Amniotic stem cell (primary cell): ENCODE results near the gene CEP43.
A peak's percentile ranks its signal among the peaks of the same experiment; 100 is the strongest.
"Not testable (repeated sequence)": the region's sequence is repeated elsewhere in the genome, so short reads cannot be mapped to it uniquely, and the experiment has no call there.

ENCODE experiments used
- DNase-seq: peaks from one replicate; lab custom pipeline; 2025; lab: John Stamatoyannopoulos, UW

CEP43 gene, protein sequence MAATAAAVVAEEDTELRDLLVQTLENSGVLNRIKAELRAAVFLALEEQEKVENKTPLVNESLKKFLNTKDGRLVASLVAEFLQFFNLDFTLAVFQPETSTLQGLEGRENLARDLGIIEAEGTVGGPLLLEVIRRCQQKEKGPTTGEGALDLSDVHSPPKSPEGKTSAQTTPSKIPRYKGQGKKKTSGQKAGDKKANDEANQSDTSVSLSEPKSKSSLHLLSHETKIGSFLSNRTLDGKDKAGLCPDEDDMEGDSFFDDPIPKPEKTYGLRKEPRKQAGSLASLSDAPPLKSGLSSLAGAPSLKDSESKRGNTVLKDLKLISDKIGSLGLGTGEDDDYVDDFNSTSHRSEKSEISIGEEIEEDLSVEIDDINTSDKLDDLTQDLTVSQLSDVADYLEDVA

DNA sequence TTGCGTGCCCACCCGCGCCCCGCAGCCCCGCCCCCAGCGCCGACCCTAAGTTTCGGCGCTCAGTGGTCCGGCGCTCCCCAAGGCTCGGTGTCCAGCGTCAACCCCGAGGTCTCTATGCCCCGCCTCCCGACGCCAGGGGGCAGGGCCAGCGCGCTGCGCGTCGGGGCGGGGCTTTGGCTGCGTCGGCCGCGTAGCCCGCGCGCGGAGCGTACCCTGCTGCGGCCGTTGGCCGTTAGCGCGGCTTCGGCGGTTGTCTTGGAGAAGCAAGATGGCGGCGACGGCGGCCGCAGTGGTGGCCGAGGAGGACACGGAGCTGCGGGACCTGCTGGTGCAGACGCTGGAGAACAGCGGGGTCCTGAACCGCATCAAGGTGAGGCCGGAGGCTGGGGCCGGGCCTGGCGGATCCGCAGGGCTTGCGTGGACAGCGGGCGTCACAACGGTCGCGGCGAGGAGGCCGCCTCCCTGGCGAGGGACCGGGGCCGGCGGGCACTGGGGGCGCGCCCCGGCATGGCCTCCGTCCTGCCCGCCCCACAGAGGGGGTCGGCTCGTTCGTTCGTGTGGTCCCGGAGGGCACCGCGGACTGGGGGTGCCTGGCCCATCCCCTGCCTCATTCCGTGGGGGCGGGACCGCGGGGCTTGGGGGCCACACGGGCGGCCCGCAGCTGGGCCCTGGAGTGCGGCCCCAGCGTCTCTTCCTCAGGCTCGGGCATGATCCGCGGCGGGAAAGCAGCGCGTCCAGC lies at the start of gene CEP43:
CEP43 (plus strand) TSS at position 253 of the 739 bp plus-strand sequence; CDS start at position 269, 16 bp downstream.
- DNase-seq, result peak; percentile 89

DNA sequence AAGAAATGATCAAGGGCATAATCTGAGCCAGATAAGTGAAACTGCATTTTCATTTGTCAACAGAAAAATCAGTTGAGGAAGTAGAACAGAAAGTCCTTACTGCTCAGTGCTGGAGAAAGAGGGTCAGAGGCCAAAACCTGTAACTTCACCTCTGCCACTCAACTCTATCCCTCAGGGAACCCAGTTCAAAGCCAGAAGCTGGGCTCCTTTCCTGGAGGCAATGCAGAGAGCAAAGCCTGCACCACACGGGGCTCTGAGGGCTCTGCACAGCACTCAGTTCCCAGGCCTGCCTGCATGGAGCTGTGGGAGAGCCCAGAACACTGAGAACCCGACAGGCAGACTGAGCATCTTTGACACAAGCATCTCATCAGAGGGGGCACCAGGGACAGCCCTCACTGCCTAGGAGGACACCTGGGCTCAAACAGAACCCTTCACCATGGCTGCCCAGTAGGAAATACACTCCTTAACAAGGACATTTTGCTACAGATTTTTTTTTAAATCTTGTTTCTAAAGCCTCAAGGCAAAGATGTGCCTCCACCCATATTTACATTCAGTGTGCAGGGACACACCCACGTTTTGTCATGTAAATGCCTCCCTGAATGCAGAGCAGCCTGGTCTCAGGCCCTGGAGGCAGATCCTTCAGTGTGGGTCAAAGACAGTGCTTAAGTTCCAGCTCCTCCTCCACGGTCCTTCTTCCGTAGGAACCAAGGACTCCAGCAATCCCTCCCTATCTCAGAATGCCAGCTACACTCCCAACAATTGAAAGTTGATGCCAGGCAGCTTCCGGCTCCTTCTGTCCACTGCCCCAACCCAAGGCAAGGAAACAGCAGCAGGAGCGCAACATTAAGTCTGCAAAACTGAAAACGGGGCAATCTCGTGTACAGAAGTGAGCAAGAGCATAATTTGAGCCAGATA lies 49.4 kb upstream of the CEP43 start:
- DNase-seq, result no peak

DNA sequence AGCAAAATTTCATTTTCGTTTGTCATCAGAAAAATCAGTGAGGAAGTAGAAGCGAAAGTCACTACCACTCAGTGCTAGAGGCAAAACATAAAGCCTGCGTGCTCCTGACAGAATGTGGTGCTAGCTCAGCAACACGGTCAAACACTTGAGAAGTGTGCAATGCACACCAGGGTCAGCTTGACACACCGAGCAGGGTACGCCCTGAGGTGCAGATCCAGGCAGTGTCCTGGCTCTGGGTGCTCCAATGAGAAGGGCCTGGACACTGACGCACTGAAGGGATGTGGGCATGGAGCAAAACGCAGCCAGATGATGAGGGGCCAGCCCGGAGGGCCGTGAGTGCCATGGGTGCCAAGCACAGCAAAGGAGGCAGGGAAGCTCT lies 48.8 kb upstream of the CEP43 start:
- DNase-seq, result no peak

DNA sequence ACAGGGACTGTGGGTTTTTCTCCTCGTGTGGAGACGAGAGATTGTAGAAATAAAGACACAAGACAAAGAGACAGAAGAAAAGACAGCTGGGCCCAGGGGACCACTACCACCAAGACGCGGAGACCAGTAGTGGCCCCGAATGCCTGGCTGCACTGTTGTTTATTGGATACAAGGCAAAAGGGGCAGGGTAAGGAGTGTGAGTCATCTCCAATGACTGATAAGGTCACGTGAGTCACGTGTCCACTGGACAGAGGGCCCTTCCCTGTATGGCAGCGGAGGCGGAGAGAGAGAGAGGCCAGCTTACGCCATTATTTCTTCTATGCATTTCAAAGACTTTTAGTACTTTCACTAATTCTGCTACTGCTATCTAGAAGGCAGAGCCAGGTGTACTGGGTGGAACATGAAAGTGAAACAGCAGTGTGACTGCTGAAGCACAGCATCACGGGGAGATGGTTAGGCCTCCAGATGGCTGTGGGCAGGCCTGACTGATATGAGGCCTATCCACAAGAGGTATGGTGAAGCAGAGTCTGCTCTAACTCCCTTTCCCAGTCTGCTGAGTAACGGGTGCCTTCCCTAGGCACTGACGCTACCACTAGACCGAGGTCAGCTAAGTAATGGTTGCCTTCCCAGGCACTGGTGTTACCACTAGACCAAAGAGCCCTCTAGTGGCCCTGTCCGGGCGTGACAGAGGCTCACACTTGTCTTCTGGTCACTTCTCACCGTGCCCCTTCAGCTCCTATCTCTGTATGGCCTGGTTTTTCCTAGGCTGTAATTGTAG lies 48.1 kb upstream of the CEP43 start:
- DNase-seq, result not testable (repeated sequence)

DNA sequence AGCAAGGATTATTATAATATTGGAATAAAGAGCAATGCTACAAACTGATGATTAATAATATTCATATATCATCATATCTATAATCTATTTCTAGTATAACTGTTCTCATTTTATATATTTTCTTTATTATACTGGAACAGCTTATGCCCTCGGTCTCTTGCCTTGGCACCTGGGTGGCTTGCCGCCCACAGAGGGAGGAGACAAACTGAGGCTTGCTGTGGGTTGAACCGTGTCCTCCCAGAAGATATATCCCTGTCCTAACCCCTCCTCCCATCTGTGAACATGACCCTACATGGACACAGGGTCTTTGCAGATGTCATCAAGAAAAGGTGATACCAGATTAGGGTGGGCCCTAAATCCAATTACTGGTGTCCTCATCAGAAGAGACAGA lies 47.5 kb upstream of the CEP43 start:
- no peak for DNase-seq

DNA sequence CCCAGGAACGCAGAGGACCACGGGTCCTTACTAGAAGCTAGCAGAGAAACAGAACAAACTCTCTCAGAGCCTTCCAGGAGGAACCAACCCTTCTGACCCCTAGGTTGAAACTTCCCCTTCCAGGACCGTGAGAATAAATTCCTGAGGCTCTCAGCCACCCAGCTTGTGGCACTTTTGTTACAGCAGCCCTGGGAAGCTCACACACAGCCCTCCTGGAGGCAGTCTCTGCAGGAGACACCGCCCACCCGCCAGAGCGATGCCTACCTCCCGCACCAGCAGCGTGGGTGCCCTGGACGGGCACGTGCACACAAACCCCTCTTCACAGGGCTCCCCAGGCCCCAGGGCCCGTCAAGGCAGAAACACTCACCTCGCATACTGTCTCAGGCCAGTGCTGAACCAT lies 47.1 kb upstream of the CEP43 start:
- no peak for DNase-seq

DNA sequence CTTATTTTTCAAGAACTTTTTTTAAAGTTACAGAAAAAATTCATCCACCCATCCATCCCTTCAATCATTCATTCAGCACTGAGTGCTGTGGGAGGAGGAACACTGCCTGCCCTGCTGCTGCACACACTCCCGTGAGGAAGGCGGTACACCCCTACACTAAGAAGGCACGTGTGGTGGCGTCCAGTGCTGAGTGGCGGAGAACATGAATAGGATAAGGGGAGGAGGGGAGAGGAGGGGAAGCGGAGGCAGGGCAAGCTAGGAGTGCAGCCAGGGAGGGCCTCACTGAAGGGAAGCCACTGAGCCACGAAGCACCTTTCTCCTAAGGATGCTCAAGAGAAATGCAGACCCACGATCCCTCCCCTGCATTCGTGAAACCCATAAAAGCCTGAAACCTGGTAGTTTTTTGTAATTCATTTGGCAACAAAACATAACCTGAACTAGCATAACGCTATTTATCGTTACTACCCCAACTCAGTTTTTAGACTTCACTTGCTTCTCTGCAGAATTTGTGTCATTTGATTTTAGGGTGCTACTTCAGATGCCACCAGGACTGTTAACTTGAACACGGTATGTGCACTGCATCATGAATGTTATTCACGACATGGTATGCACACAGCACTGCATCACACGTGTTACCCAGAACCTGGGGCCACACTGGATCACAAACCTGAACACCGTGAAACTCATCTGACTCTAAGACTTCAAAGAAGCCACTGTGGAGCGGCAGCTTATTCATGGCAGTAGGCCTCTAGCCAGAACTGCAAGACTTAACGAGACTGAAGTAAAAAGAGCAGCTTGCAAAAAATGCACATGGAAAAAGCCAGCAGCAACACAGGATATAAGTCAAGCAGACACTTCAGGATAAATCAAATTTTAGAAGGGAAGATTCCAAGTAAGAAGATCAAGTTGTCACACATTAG lies 46.4 kb upstream of the CEP43 start:
- DNase-seq, result no peak

DNA sequence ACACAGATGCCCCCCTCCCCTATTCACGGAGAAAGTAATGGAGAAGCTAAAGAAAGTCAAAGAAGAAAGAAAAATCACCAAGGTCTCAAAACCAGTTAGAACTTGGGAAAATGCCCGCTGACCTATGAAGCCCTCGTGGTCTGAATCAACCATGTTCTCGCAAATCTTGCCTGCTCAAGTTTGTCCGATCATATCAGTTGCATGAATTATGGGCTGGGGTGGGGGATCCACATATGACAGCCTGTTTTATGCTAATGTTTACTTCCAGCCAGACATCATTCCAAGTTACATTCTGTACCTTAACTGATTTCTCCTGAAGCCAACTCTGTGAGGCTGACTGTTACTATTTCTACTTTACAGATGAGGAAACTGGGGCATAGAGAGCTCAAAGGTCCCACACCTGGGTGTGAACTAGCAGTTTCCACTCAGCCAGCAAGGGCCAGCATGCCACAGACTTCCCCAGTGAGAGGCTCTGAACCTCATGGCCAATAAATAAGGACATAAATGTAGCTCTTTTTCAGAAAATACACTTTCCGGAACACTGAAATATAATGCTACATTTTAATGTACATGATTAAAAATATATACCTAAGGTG lies 45.0 kb upstream of the CEP43 start:
- no peak for DNase-seq

DNA sequence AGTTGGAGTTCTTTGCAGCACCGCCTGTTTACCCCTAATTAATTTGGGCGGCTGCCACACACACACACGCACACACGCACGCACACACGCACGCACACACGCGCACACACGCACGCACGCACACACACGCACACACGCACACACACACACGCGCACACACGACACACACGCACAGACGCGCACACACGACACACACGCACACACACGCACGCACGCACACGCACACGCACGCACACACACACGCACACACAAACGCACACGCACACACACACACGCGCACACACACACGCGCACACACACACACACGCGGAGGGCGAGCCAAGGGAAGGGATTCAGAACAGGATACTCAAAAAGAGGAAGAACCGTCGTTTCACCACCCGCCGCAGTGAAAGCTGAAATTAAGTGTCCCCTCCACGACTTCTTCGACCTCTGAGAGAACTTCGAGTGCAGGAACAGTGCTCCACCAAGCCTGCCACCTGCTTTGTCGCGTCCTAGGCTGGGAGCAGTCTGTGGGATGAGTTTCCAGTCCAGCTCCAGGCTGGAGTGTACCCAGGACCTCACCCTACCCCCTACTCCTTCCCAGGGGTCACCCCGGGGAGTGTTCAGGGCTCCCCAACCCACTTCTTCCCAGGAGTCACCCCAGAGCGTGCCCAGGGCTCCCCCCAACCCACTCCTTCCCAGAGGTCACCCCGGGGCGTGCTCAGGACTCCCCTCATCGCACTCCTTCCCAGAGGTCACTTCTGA lies 43.9 kb upstream of the CEP43 start:
- no peak for DNase-seq

DNA sequence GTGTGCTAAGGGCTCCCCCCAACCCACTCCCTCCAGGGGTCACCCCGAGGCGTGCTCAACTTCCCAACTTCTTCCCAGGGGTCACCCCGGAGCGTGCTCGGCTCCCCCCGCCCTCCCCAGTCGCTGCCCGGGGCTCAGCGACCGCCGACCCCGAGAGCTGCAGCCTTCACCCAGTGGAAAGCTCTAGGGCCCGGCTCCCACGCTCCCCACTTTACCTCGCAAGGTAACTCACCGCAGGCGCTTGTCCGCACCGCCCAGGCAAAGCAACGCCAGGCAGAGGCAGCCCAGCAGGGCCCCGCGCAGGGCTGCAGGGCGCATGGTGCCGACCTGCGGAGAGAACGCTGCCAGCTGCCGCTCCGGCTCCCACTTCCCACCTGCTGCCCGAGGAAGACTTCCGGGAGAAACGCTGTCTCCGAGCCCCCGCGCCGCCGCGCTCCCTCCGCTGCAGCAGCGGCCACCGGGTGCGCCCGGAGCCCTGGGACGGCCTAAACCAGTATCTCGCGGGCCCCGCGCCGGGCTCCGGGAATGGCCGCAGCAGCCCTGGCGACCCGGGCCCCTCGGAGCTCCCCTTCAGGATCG lies 43.2 kb upstream of the CEP43 start:
- no peak for DNase-seq

DNA sequence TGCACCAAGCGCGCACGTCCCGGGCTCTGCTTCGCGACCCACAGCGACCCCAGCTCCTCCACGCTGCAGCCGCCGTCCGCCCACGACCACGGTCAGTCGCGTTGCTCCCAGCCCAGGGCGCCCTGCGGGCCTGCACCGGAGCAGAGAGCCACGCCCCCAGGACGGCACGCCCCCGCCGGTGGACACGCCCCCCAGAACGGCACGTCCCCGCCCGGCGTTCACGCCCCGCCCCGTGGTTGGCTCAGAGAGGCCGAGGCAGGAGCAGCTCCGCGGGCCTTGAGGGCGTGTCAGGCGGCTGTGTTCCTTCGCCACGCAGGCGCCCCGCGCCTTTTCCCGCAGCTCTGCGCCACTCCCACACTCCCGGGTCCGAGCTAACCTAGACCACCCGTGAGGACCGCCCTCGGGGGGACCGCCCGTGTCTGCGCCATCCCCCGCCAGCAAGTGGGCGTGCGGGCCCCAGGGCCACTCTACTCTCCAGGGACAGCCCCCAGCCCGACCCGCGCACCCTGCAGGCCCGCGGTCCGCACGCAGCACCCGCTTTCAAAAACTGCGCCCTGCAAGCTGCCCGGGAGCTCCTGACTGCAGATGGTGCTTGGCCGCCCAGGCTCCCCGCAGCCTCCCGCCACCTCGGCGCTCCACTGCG lies 42.6 kb upstream of the CEP43 start, which contains the start of gene RNASET2:
RNASET2 (minus strand) TSS at position 107 of the 643 bp plus-strand sequence. CDS start 368 bp downstream, outside the sequence.
- peak; percentile 93 for DNase-seq

DNA sequence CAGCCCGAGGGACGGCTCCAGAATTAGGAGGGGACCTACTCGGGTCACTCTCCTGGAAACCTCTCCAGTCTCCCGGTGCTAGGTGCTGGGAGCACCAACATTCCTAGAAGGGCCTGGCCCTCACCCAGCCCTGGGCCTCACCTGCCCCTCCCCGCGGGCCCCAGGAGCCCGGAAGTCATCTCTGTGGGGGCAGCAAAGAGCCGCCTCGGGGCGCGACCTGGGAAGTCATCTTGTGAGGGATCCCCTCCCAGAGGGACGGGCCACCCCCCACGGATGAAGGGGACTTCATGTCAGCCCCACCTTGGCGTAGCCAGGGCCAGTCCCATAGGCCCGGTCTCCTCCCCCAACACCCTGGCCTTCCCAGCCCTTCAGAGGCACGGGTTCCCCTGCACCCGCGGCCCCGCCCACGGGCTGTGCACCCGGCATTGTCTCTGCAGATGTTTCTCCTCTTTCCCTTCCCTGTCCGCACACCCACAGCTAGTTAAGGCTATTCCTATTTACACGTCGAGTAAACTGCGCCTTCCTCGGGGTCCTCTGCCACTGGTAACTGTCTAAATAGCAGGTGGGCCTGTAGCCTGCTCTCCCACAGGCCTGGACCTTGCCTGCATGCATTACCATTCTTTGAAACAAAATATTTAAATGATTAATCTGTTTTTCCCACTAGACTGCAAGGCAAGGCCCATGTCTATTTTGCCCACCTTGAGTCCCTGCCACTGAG lies 42.0 kb upstream of the CEP43 start:
- DNase-seq, result no peak

DNA sequence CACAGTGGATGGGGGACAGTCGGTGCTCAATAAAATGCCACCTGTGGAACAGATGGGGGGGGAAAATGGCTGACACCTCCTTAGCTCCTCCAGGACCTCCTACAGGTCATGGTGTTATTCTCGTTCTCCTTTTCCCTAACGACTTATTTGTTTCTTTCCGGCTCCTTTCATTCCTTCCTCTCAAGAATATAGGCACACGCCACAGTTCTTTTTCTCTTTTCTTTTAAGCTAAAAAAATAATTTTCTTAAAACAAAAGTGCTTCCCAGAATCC lies 41.5 kb upstream of the CEP43 start:
- no peak for DNase-seq

DNA sequence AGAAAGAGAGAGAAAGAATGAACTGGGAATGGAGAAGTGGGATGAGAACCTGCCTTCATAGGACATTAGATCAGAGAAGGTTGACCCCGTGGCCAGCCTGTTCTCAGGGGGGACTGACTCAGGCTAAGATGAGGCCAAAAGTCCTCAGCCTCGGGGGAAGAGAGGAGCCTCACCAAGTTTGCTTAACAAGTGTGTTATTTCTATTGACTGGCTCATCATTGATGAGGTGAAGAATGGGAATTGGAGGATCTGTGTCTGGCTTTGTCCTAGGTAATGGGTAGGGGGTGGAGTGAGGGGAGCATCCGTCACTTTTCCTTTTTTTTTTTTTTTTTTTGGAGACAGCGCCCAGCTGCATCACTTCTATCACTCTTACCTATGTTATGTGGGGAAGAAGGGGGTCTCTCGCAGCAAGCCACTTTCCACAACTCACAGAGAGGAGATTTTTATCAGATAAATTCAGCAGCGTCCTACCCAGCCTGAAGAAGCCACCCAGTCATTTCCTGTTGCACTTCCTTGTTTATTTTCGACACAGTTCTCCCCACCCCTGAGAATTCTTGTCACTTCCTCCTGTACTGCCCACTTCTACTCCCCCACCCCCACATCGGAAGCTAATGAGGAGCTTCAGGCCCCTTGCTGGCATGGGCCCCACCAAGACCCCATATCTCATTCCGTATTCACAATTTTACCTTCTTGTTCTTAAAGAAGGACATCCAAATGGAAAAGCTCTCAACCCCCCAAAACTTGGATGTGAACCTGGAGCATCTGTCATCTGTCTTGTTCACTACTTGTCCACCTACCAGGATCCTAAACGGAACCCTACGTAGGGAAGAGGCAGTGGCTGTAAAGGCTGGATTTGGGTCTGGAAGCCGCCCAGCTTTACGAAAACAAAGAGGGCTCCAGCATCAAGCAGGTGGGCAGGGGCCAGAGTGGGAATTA lies 40.0 kb upstream of the CEP43 start:
- DNase-seq, result no peak

DNA sequence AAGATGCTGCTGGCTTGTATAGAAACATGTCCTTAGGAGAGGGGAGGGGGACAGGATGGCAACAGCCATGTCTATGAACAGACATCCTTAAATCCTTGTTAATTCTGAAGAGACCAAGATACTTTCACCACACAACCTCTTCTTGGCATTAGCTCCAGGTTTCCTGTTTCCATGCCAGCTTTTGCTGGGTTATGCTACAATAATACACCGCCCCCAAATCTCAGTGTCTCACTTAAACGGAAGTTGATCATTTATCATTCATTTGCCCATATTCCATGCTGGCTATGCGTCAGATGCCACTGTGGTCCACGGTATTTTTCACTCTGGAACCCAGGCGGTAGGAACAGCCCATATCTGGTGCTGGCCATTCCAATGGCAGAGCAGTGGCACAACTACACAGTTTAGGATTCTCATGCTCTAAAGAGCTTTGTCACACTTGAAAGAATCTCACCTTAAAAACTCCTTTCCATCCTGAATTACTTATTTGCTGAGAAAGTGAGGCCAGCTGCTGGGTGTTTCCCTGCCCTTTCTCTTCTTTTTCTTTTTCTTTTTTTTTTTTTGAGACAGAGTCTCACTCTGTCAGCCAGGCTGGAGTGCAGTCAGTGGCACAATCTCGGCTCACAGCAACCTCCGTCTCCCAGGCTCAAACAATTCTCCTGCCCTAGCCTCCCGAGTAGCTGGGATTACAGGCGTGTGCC lies 39.1 kb upstream of the CEP43 start:
- no peak for DNase-seq

DNA sequence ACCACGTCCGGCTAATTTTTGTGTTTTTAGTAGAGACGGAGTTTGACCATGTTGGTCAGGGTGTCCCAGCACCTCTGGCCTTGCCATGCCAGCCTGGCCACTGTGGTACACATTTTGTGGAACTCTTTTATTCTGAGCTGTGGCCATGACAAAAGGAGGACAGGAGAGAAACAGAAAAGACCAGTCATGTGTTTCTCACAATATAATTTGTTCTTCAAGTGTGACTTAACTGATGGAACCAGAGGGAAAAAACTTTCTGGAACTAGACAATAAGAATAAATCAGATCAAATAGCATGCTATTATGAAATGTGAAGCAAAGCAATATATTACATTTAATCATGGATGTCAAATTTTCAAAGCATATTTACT lies 38.6 kb upstream of the CEP43 start:
- no peak for DNase-seq
